ENCODE measurements around the gene RIN3. TPM values are rescaled to one million over a fixed set of nuclear protein-coding genes. Genes with fewer than 3 reads are reported as not detected.
A peak's percentile ranks its signal among the peaks of the same experiment; 100 is the strongest.

The RIN3 gene
- total RNA-seq, 1 donor from 2014 or later = 18.8 TPM

GRCh38 chr14:92587700-92588085 lies 74.1 kb downstream of the RIN3 start:
- no peak for DNase-seq (ENCODE audit: low spot score)
- no peak overlapping the region for H3K4me3 Mint-ChIP-seq (ENCODE audit: unreplicated experiment)
- H3K9me3 Mint-ChIP-seq (ENCODE audit: low read depth) = peaks cover 10% of the 10 kb centered on the region
- no peak overlapping the region for H3K27ac Mint-ChIP-seq (ENCODE audit: unreplicated experiment)
- peaks cover 33% of the 10 kb centered on the region for H3K4me1 Mint-ChIP-seq (ENCODE audit: low read depth)
- TF ChIP-seq CTCF (IDR thresholded peaks at IDR 0.05) = no peak
- peaks cover 19% of the 10 kb centered on the region for H3K36me3 Mint-ChIP-seq (ENCODE audit: low read depth)
- no peaks in the 10 kb centered on the region for H3K27me3 Mint-ChIP-seq (ENCODE audit: low read depth)

- peak overlapping the region; percentile 10 for H3K27ac Mint-ChIP-seq (ENCODE audit: unreplicated experiment)
- peaks cover 33% of the 10 kb centered on the region for H3K4me1 Mint-ChIP-seq (ENCODE audit: low read depth)
- H3K27me3 Mint-ChIP-seq (ENCODE audit: low read depth) = no peaks in the 10 kb centered on the region
Measured at GRCh38 chr14:92589213-92589852, 75.8 kb downstream of the RIN3 start.

GRCh38 chr14:92590176-92590575 lies 76.6 kb downstream of the RIN3 start:
- no peak for DNase-seq (ENCODE audit: low spot score)
- no peak for TF ChIP-seq CTCF (IDR thresholded peaks at IDR 0.05)
- Mint-ChIP-seq H3K36me3 (ENCODE audit: low read depth) (peaks cover 24% of the 10 kb centered on the region), H3K4me1 (ENCODE audit: low read depth) (peaks cover 29% of the 10 kb centered on the region), H3K27ac (ENCODE audit: unreplicated experiment) (no peak overlapping the region), H3K9me3 (ENCODE audit: low read depth) (peaks cover 19% of the 10 kb centered on the region), H3K4me3 (ENCODE audit: unreplicated experiment) (no peak overlapping the region), H3K27me3 (ENCODE audit: low read depth) (no peaks in the 10 kb centered on the region)

More at GRCh38 chr14:92589213-92589852, 75.8 kb downstream of the RIN3 start:
- H3K36me3 Mint-ChIP-seq (ENCODE audit: low read depth) = peaks cover 22% of the 10 kb centered on the region
- no peak overlapping the region for H3K4me3 Mint-ChIP-seq (ENCODE audit: unreplicated experiment)
- peaks cover 15% of the 10 kb centered on the region for H3K9me3 Mint-ChIP-seq (ENCODE audit: low read depth)
- peak; percentile 55 for TF ChIP-seq CTCF (IDR thresholded peaks at IDR 0.05)
- DNase-seq (ENCODE audit: low spot score) = no peak

- Mint-ChIP-seq H3K4me3 (ENCODE audit: unreplicated experiment) (no peak overlapping the region), H3K9me3 (ENCODE audit: low read depth) (peaks cover 19% of the 10 kb centered on the region), H3K36me3 (ENCODE audit: low read depth) (peaks cover 24% of the 10 kb centered on the region), H3K27ac (ENCODE audit: unreplicated experiment) (no peak overlapping the region), H3K27me3 (ENCODE audit: low read depth) (no peaks in the 10 kb centered on the region), H3K4me1 (ENCODE audit: low read depth) (peaks cover 22% of the 10 kb centered on the region)
- no peak for DNase-seq (ENCODE audit: low spot score)
- TF ChIP-seq CTCF (IDR thresholded peaks at IDR 0.05) = no peak
Measured at GRCh38 chr14:92590941-92591340, 77.4 kb downstream of the RIN3 start.

- no peak for TF ChIP-seq CTCF (IDR thresholded peaks at IDR 0.05)
- no peak overlapping the region for H3K4me3 Mint-ChIP-seq (ENCODE audit: unreplicated experiment)
- no peaks in the 10 kb centered on the region for H3K27me3 Mint-ChIP-seq (ENCODE audit: low read depth)
Measured at GRCh38 chr14:92591346-92591745, 77.8 kb downstream of the RIN3 start.

More at GRCh38 chr14:92591346-92591745, 77.8 kb downstream of the RIN3 start:
- H3K9me3 Mint-ChIP-seq (ENCODE audit: low read depth) = peaks cover 19% of the 10 kb centered on the region
- no peak overlapping the region for H3K27ac Mint-ChIP-seq (ENCODE audit: unreplicated experiment)
- peaks cover 24% of the 10 kb centered on the region for H3K36me3 Mint-ChIP-seq (ENCODE audit: low read depth)
- peaks cover 18% of the 10 kb centered on the region for H3K4me1 Mint-ChIP-seq (ENCODE audit: low read depth)
- no peak for DNase-seq (ENCODE audit: low spot score)
